Measurements from ENCODE around the gene NFE2L3.
"Not testable (repeated sequence)": the region's sequence is repeated elsewhere in the genome, so short reads cannot be mapped to it uniquely, and the experiment has no call there.

Gene NFE2L3

DNA sequence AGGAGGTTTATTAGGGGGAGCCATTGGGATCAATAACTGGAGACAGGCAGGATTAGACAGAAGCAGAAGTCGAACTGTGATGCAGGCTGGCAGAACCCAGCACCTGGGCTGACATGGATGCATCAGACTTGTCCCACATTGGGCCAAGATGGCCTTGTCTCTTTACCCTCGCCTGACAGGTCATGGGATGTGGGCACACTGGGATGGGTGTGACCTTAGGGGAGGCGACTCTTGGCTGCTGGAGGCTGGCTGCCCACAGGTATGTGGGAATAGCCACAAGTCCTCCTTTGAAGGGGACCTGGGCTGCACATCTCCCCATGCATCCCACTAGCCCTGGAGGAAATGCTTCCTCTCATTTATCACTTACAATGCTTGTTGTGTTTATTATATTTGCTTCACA is 17.3 kb downstream of the NFE2L3 start:
- no peak for DNase-seq

DNA sequence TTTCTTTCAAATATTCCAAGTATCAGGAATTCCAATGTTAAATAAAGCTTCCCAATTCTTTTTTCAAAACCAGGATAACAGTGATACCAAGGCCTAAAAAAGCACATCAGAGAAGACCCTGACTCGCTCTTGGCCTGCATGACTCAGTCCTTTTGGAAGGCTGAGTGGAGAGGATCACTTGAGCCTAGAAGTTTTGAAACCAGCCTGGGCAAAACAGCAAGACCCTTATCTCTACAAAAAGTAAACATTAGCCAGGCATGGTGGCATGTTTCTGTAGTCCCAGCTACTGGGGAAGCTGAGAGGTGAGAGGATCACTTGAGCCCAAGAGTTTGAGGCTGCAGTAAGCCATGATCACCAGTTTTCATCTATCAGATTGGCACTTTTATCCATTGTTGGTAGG is 18.7 kb downstream of the NFE2L3 start:
- H3K36me3 ChIP-seq, result peaks cover 3% of the 10 kb centered on the region; the same call in 1 of the 2 replicates
- TF ChIP-seq CTCF (IDR thresholded peaks at IDR 0.05; ENCODE audit: low read depth, low read length), result no peak
- no peaks in the 10 kb centered on the region for H3K27me3 ChIP-seq (ENCODE audit: insufficient read depth, low read depth, severe bottlenecking)
- no peak for DNase-seq
- no peak overlapping the region for H3K4me3 ChIP-seq (ENCODE audit: low read depth, low read length)
- no peaks in the 10 kb centered on the region for H3K9me3 ChIP-seq (ENCODE audit: severe bottlenecking)
- no peak overlapping the region for H3K27ac ChIP-seq

More for the DNA sequence above, 17.3 kb downstream of the NFE2L3 start:
- H3K4me3 ChIP-seq (ENCODE audit: low read depth, low read length), result no peak overlapping the region
- peaks cover 3% of the 10 kb centered on the region; the same call in 1 of the 2 replicates for H3K36me3 ChIP-seq
- no peak overlapping the region for H3K27ac ChIP-seq
- no peaks in the 10 kb centered on the region for H3K27me3 ChIP-seq (ENCODE audit: insufficient read depth, low read depth, severe bottlenecking)
- no peaks in the 10 kb centered on the region for H3K9me3 ChIP-seq (ENCODE audit: severe bottlenecking)
- TF ChIP-seq CTCF (IDR thresholded peaks at IDR 0.05; ENCODE audit: low read depth, low read length), result no peak

- Histone ChIP-seq H3K36me3 (peaks cover 3% of the 10 kb centered on the region; the same call in 1 of the 2 replicates), H3K27me3 (ENCODE audit: insufficient read depth, low read depth, severe bottlenecking) (no peaks in the 10 kb centered on the region), H3K4me3 (ENCODE audit: low read depth, low read length) (no peak overlapping the region), H3K27ac (no peak overlapping the region), H3K9me3 (ENCODE audit: severe bottlenecking) (no peaks in the 10 kb centered on the region)
- no peak for DNase-seq
- no peak for TF ChIP-seq CTCF (IDR thresholded peaks at IDR 0.05; ENCODE audit: low read depth, low read length)
These were observed 19.6 kb downstream of the NFE2L3 start for GRCh38 chr7:26171601-26172000.

DNA sequence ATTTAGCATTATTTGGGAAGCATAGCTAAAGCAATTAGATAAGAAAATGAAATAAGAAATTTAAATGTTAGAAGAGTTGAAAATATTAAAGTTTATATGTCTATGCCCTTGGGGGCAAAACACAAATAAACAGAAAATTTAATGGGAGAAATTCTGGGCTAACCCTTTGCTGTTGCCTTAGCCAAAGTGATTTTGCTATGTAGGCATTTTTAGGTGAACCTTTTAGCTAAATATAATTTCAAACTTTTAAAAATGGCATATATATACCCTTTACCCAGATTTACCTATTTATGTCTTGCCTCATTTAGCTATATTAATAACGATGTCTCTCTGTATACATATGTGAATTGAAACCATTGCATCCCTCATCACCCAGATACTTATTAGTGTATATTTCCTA is 20.1 kb downstream of the NFE2L3 start:
- no peak overlapping the region for H3K4me3 ChIP-seq (ENCODE audit: low read depth, low read length)
- H3K27ac ChIP-seq, result no peak overlapping the region
- no peak for DNase-seq
- peaks cover 3% of the 10 kb centered on the region; the same call in 1 of the 2 replicates for H3K36me3 ChIP-seq
- H3K27me3 ChIP-seq (ENCODE audit: insufficient read depth, low read depth, severe bottlenecking), result no peaks in the 10 kb centered on the region
- H3K9me3 ChIP-seq (ENCODE audit: severe bottlenecking), result no peaks in the 10 kb centered on the region
- TF ChIP-seq CTCF (IDR thresholded peaks at IDR 0.05; ENCODE audit: low read depth, low read length), result no peak

- not testable (repeated sequence) for H3K9me3 ChIP-seq (ENCODE audit: severe bottlenecking); H3K27me3 ChIP-seq (ENCODE audit: insufficient read depth, low read depth, severe bottlenecking); DNase-seq; H3K27ac ChIP-seq; H3K4me3 ChIP-seq (ENCODE audit: low read depth, low read length); H3K36me3 ChIP-seq
These were observed 23.9 kb downstream of the NFE2L3 start for GRCh38 chr7:26175903-26176302.

DNA sequence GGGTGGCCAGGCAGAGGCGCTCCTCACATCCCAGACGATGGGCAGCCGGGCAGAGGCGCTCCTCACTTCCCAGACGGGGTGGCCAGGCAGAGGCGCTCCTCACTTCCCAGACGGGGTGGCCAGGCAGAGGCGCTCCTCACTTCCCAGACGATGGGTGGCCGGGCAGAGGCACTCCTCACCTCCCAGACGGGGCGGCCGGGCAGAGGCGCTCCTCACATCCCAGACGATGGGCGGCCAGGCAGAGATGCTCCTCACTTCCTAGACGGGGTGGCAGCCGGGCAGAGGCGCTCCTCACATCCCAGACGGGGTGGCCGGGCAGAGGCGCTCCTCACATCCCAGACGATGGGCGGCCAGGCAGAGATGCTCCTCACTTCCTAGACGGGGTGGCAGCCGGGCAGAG is 24.7 kb downstream of the NFE2L3 start:
- H3K27ac ChIP-seq; H3K4me3 ChIP-seq (ENCODE audit: low read depth, low read length); DNase-seq; H3K9me3 ChIP-seq (ENCODE audit: severe bottlenecking); H3K36me3 ChIP-seq; H3K27me3 ChIP-seq (ENCODE audit: insufficient read depth, low read depth, severe bottlenecking): not testable (repeated sequence)

DNA sequence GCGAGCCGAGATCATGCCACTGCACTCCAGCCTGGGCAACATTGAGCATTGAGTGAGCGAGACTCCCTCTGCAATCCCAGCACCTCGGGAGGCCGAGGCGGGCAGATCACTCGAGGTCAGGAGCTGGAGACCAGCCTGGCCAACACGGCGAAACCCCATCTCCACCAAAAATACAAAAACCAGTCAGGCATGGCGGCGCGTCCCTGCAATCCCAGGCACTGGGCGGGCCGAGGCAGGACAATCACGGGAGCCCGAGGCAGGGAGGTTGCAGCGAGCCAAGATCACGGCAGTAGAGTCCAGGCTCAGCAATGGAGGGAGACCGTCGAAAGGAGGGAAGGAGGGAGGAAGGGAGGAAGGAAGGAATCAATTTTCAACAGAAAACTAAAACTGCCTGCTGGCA is 25.3 kb downstream of the NFE2L3 start:
- DNase-seq; H3K9me3 ChIP-seq (ENCODE audit: severe bottlenecking); H3K27me3 ChIP-seq (ENCODE audit: insufficient read depth, low read depth, severe bottlenecking); H3K4me3 ChIP-seq (ENCODE audit: low read depth, low read length); H3K27ac ChIP-seq; H3K36me3 ChIP-seq: not testable (repeated sequence)

All from WERI-Rb-1 (cell line).